Spleen (tissue), 11 donors: ENCODE data around the gene LRRC8E. TPM values are rescaled to one million over a fixed set of nuclear protein-coding genes. Genes with fewer than 3 reads are reported as not detected.
A peak's percentile ranks its signal among the peaks of the same experiment; 100 is the strongest.

Experiments
- DNase-seq: peaks from one replicate; pipeline ENCODE4 v3.0.0-alpha.2; 2020
- H3K27ac ChIP-seq, 8 donors: fragments of 200-600 bp; sonication (generic) in 7 of 8; 1 replicate in 4 of 8; 2 replicates in 4 of 8; pipeline versions ENCODE4 v1.5.0 to v1.8.0; 2016 to 2021; ENCODE audit warnings: inconsistent platforms in 4 of 8, mild to moderate bottlenecking in 4 of 8, moderate library complexity in 1 of 8
- H3K27me3 ChIP-seq, 7 donors: fragments of 200-600 bp; sonication (generic) in 6 of 7; replicated peaks in 1 of 7; 1 replicate in 4 of 7; 2 replicates in 3 of 7; pipeline versions ENCODE4 v1.5.0 to v1.8.0; 2016 to 2021; ENCODE audit warnings: inconsistent platforms in 3 of 7, mild to moderate bottlenecking in 1 of 7
- H3K36me3 ChIP-seq, 6 donors: fragments of 200-600 bp; sonication (generic) in 5 of 6; 1 replicate in 4 of 6; 2 replicates in 2 of 6; pipeline versions ENCODE4 v1.5.0 to v1.8.0; 2016 to 2021; ENCODE audit warnings: inconsistent platforms in 2 of 6
- H3K4me1 ChIP-seq, 6 donors: fragments of 200-600 bp; sonication (generic) in 5 of 6; 1 replicate in 3 of 6; 2 replicates in 3 of 6; pipeline versions ENCODE4 v1.5.0 to v1.8.0; 2016 to 2021; ENCODE audit warnings: inconsistent platforms in 3 of 6
- H3K4me3 ChIP-seq, 8 donors: fragments of 200-600 bp; sonication (generic) in 7 of 8; 1 replicate in 4 of 8; 2 replicates in 4 of 8; pipeline versions ENCODE4 v1.5.0 to v1.8.0; 2016 to 2021; ENCODE audit warnings: inconsistent platforms in 4 of 8, mild to moderate bottlenecking in 4 of 8, moderate library complexity in 2 of 8
- H3K9me3 ChIP-seq, 8 donors: fragments of 200-600 bp; sonication (generic) in 7 of 8; 1 replicate in 4 of 8; 2 replicates in 4 of 8; pipeline versions ENCODE4 v1.5.0 to v1.8.0; 2016 to 2021; ENCODE audit warnings: inconsistent platforms in 4 of 8
- POLR2A ChIP-seq, 3 donors: fragments of 450-650 bp; IDR thresholded peaks; one replicate each; pipeline ENCODE4 v1.5.1; 2017; ENCODE audit warnings: antibody characterized with exemption in 3 of 3, mild to moderate bottlenecking in 1 of 3
- POLR2AphosphoS5 ChIP-seq, 3 donors: sonication (generic); formaldehyde crosslinking; IDR thresholded peaks; one replicate each; pipeline ENCODE4 v1.5.1; 2017; ENCODE audit warnings: antibody characterized with exemption in 3 of 3
- WGBS, 5 donors: extraction: QIAGEN DNeasy Blood & Tissue Kit in 3 of 5; methylation state at CpG; one replicate each; pipeline versions ENCODE4 v1.1.5 to v1.1.7; 2013 to 2018; 5-methylcytosine and 5-hydroxymethylcytosine counted together
- intact Hi-C: fragments of 100-400 bp; cut with DNase I; formaldehyde crosslinking; loops from one replicate; pipeline ENCODE4 v1.15.0; 2023; ENCODE audit warnings: low total_unique reads
- polyA plus RNA-seq, 3 donors: library from polyadenylated mRNA; stranded (reverse); fragments of 200-250 nt; gene quantifications; one replicate each; pipeline ENCODE4 v1.2.1, GENCODE V29; 2013
- total RNA-seq, 7 donors: library from RNA; depleted of rRNA in 3 of 7; stranded (reverse); fragments of >200 nt in 3 of 7; fragmentation: NEBNext Ultra II Directional in 4 of 7; extraction: Animal tissue kit (Norgen Biotek cat#: 25700) in 4 of 7; gene quantifications; one replicate each; pipeline versions ENCODE4 v1.1.0 to v1.2.1, GENCODE V29; 2016 to 2021
- TF ChIP-seq, protein P1 (sequence below), 11 experiments: fragments of 200-600 bp in 7 of 11; fragments of 450-650 bp in 4 of 11; sonication (generic) in 4 of 11; IDR thresholded peaks in 8 of 11; conservative IDR thresholded peaks in 3 of 11; 1 replicate in 7 of 11; 2 replicates in 4 of 11; pipeline versions ENCODE4 v1.4.0 to v1.8.0; 2016 to 2021; ENCODE audit warnings: antibody characterized with exemption in 11 of 11, inconsistent platforms in 4 of 11, mild to moderate bottlenecking in 1 of 11
- donor health status: healthy with polysubstance abuse.
- donor health status: DM: no; HTN: no; CAD: no; lungs with moderate emphysema.
- donor health status: DM: no; HTN: no; CAD: no.
- donor health status: Bipolar disorder and iron deficiency.
- donor health status: healthy.
- donor health status: DM: no; HTN: no; CAD: no.
- donor health status: DM: yes; HTN: yes; CAD: no.

Gene LRRC8E
- total and polyA plus RNA-seq, 10 donors: 0.08 to 0.37 TPM; not detected in 8

DNA sequence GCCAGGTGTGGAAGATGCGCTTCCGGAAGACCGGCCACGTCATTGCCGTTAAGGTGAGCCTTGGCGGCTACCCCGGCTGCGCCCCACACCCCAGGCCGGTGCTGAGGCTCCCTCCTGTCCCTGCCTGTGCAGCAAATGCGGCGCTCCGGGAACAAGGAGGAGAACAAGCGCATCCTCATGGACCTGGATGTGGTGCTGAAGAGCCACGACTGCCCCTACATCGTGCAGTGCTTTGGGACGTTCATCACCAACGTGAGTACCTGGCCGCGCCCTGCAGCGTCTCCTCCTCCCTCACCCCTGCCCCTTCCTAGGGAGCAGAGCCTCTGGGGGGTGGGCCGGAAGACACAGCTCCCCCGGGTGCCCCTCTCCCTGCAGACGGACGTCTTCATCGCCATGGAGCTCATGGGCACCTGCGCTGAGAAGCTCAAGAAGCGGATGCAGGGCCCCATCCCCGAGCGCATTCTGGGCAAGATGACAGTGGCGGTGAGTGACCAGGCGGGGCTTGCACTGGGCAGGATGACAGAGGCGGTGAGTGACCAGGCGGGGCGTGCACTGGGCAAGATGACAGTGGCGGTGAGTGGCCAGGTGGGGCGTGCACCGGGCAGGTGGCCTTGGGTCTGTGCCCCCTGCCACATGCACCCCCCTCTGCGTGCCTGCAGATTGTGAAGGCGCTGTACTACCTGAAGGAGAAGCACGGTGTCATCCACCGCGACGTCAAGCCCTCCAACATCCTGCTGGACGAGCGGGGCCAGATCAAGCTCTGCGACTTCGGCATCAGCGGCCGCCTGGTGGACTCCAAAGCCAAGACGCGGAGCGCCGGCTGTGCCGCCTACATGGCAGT, 22.2 kb downstream of the LRRC8E start:
- peak; percentile 77 for DNase-seq
- Histone ChIP-seq H3K4me1 (peaks cover 0 to 66% (median 34%) of the 10 kb centered on the region in 6 donors), H3K9me3 (no peaks in the 10 kb centered on the region), H3K36me3 (peaks cover 0 to 83% (median 45%) of the 10 kb centered on the region in 6 donors), H3K4me3 (no peak overlapping the region), H3K27ac (peak overlapping the region in 1 of 8 donors; percentile 38), H3K27me3 (peaks cover 0 to 18% (median 15%) of the 10 kb centered on the region in 7 donors)
- no peak for TF ChIP-seq POLR2A (IDR thresholded peaks at IDR 0.05)
- TF ChIP-seq, protein P1, sequence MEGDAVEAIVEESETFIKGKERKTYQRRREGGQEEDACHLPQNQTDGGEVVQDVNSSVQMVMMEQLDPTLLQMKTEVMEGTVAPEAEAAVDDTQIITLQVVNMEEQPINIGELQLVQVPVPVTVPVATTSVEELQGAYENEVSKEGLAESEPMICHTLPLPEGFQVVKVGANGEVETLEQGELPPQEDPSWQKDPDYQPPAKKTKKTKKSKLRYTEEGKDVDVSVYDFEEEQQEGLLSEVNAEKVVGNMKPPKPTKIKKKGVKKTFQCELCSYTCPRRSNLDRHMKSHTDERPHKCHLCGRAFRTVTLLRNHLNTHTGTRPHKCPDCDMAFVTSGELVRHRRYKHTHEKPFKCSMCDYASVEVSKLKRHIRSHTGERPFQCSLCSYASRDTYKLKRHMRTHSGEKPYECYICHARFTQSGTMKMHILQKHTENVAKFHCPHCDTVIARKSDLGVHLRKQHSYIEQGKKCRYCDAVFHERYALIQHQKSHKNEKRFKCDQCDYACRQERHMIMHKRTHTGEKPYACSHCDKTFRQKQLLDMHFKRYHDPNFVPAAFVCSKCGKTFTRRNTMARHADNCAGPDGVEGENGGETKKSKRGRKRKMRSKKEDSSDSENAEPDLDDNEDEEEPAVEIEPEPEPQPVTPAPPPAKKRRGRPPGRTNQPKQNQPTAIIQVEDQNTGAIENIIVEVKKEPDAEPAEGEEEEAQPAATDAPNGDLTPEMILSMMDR (IDR thresholded peaks at IDR 0.05 in 8 of 11, conservative IDR thresholded peaks at IDR 0.05 in 3 of 11): no peak
- peak in 1 of 3 donors; percentile 31 for TF ChIP-seq POLR2AphosphoS5 (IDR thresholded peaks at IDR 0.05)
- WGBS, 5 donors: 93 to 96% (median 94%) methylated on average over 34 to 54 of the region's 54 CpGs
- intact Hi-C loops: no loop called here

DNA sequence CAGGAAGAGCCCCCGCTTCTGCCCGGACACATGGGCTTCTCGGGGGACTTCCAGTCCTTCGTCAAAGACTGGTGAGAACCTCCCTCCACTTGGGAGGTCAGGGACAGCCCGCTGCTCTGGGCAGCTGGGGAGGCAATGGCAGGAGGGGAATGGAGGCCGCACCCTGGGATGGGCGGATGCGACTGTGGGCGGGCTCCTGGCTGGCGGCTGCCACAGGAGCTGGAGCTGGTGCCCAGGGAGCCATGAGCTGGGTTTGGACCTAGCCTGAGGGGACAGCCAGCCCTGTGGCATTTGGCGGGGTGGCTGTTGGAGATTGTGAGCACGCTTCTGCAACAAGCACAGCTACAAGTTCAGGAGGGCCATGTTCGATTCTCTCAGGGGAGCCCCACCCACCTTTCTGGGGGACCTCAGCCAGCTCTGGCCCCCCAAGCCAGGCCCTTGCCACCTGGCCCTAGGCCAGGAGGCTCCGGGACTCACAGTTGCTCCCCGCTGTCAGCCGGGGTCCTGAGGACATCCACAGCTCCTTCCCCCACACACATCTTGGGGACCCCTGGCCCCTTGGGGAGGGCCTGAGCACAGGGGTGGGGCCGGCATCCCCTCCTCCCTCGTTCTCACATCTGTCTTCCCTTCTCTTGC, 23.3 kb downstream of the LRRC8E start:
- peak; percentile 75 for DNase-seq
- Histone ChIP-seq H3K4me3 (no peak overlapping the region), H3K9me3 (no peaks in the 10 kb centered on the region), H3K27ac (peak overlapping the region in 1 of 8 donors; percentile 38), H3K27me3 (peaks cover 0 to 28% (median 26%) of the 10 kb centered on the region in 7 donors), H3K36me3 (peaks cover 0 to 72% (median 39%) of the 10 kb centered on the region in 6 donors), H3K4me1 (peaks cover 8 to 66% (median 35%) of the 10 kb centered on the region in 6 donors)
- WGBS, 5 donors: 81 to 86% (median 84%) methylated on average over 12 to 18 of the region's 18 CpGs
- TF ChIP-seq POLR2A (IDR thresholded peaks at IDR 0.05) (no peak), POLR2AphosphoS5 (IDR thresholded peaks at IDR 0.05) (peak in 2 of 3 donors; percentile 16 to 58)
- TF ChIP-seq, protein P1 (IDR thresholded peaks at IDR 0.05 in 8 of 11, conservative IDR thresholded peaks at IDR 0.05 in 3 of 11): no peak
- intact Hi-C loops: no loop called here

DNA sequence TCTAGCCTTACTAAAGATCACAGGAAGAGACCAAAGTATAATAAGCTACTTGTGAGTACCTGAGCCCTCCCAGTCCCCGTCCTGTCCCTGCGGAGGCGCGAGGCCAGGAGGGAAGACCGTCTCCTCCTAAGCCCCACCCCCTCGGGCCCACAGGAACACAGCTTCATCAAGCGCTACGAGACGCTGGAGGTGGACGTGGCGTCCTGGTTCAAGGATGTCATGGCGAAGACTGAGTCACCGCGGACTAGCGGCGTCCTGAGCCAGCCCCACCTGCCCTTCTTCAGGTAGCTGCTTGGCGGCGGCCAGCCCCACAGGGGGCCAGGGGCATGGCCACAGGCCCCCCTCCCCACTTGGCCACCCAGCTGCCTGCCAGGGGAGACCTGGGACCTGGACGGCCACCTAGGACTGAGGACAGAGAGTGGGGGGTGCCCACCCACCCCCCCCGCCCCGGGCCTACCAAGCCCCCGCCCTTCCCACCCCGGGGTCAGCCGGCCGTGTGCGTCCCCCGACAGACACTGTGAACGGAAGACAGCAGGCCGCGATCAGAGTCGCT, 23.9 kb downstream of the LRRC8E start:
- Histone ChIP-seq H3K4me3 (no peak overlapping the region), H3K27me3 (peaks cover 0 to 34% (median 32%) of the 10 kb centered on the region in 7 donors), H3K9me3 (no peaks in the 10 kb centered on the region), H3K4me1 (peaks cover 12 to 66% (median 37%) of the 10 kb centered on the region in 6 donors), H3K27ac (no peak overlapping the region), H3K36me3 (peaks cover 0 to 66% (median 39%) of the 10 kb centered on the region in 6 donors)
- DNase-seq: peak; percentile 73
- TF ChIP-seq POLR2A (IDR thresholded peaks at IDR 0.05) (no peak), POLR2AphosphoS5 (IDR thresholded peaks at IDR 0.05) (no peak)
- TF ChIP-seq, protein P1 (IDR thresholded peaks at IDR 0.05 in 8 of 11, conservative IDR thresholded peaks at IDR 0.05 in 3 of 11): no peak
- 91 to 93% (median 93%) methylated on average over 20 to 31 of the region's 31 CpGs for whole genome bisulfite sequencing, 5 donors
- intact Hi-C loops: no loop called here
